HepG2 (cell line): Measurements from ENCODE around the gene TMEM141. TPM values are rescaled to one million over a fixed set of nuclear protein-coding genes. Genes with fewer than 3 reads are reported as not detected.

Source experiments
- ATAC-seq: fragments of 200-7000 bp; cut with Tn5 transposase; 3 replicates; pipeline ENCODE4 v1.9.1; 2020; ENCODE audit warnings: mild to moderate bottlenecking, moderate library complexity
- BruUV-seq: library from RNA; stranded (reverse); fragments of 400-500 nt; replicated peaks from 2 replicates; lab custom pipeline; 2021; lab: Mats Ljungman, UMichigan
- CTCF ChIA-PET: fragments of 300-600 bp; formaldehyde crosslinking; extraction: SDS; loops from one replicate; lab custom pipeline; 2021; ENCODE audit warnings: low total read pairs, inconsistent platforms, low intra/inter-chr PET ratio; lab: Yijun Ruan, JAX
- POLR2A ChIA-PET: fragments of 350-600 bp; sonication (Branson Sonifier 250); formaldehyde crosslinking; loops from one replicate; lab custom pipeline; 2020; ENCODE audit warnings: antibody characterized with exemption, inconsistent platforms; lab: Yijun Ruan, JAX
- DNase-seq: peaks from one replicate; pipeline ENCODE4 v3.0.0-alpha.2; 2015; ENCODE audit warnings: low spot score
- FAIRE-seq: peaks from 3 replicates; lab custom pipeline; 2011; peaks lifted over from hg19 to GRCh38; lab: Jason Lieb, UNC
- H2AFZ ChIP-seq: one replicate; pipeline ENCODE4 v1.6.1; 2011; ENCODE audit warnings: low read length, inconsistent platforms
- H3K27ac ChIP-seq: fragments of 300-600 bp; 3 replicates; pipeline ENCODE4 v1.8.0; 2011; ENCODE audit warnings: mixed run types, mild to moderate bottlenecking, mixed read lengths, low read length, inconsistent platforms; ENCODE audit not compliant: insufficient read depth; ENCODE audit errors: extremely low read length
- H3K27me3 ChIP-seq, 2 experiments: fragments of 200-600 bp in 1 of 2; 2 replicates in 1 of 2; 3 replicates in 1 of 2; pipeline versions ENCODE4 v1.6.0 to v1.8.0; 2011; ENCODE audit warnings: low read length in 2 of 2, mild to moderate bottlenecking in 2 of 2, moderate library complexity in 2 of 2, inconsistent platforms in 1 of 2; ENCODE audit not compliant: insufficient read depth in 2 of 2, control insufficient read depth in 1 of 2
- H3K36me3 ChIP-seq, 2 experiments: fragments of 200-600 bp in 1 of 2; replicated peaks in 1 of 2; 2 replicates in 1 of 2; 3 replicates in 1 of 2; pipeline versions ENCODE4 v1.5.1 to v1.8.0; 2011; ENCODE audit warnings: low read length in 2 of 2, inconsistent platforms in 1 of 2; ENCODE audit not compliant: insufficient read depth in 2 of 2, control insufficient read depth in 1 of 2
- H3K4me1 ChIP-seq: 2 replicates; pipeline ENCODE4 v1.5.1; 2012; ENCODE audit warnings: low read length, inconsistent platforms; ENCODE audit not compliant: insufficient read depth
- H3K4me2 ChIP-seq: 2 replicates; pipeline ENCODE4 v1.6.0; 2011; ENCODE audit warnings: low read depth, low read length, inconsistent platforms
- H3K4me3 ChIP-seq, 3 experiments: fragments of 200-600 bp in 1 of 3; sonication (generic), shearing (Covaris generic) in 1 of 3; replicated peaks in 1 of 3; 2 replicates each; pipeline ENCODE4 v1.5.1; 2011 to 2016; ENCODE audit warnings: low read length in 3 of 3, inconsistent platforms in 2 of 3, low read depth in 2 of 3, mild to moderate bottlenecking in 2 of 3, control low read depth in 1 of 3, mixed read lengths in 1 of 3; ENCODE audit not compliant: insufficient read depth in 1 of 3
- H3K79me2 ChIP-seq: one replicate; pipeline ENCODE4 v1.6.1; 2011; ENCODE audit warnings: low read length, inconsistent platforms; ENCODE audit not compliant: insufficient read depth
- H3K9ac ChIP-seq: 2 replicates; pipeline ENCODE4 v1.6.0; 2011; ENCODE audit warnings: mild to moderate bottlenecking, low read depth, low read length, inconsistent platforms; ENCODE audit not compliant: insufficient read depth
- H3K9me3 ChIP-seq: 2 replicates; pipeline ENCODE4 v1.5.1; 2012; ENCODE audit warnings: mild to moderate bottlenecking, low read length
- H4K20me1 ChIP-seq: 2 replicates; pipeline ENCODE4 v1.6.0; 2011; ENCODE audit warnings: inconsistent platforms, mild to moderate bottlenecking, low read length, moderate library complexity; ENCODE audit not compliant: insufficient read depth
- AGO2 ChIP-seq: fragments of 200-400 bp; formaldehyde crosslinking; optimal IDR thresholded peaks from 2 replicates; pipeline ENCODE3; 2017; ENCODE audit warnings: mild to moderate bottlenecking, low read depth, low read length, moderate library complexity
- KLF6 ChIP-seq: IDR thresholded peaks from 2 replicates; pipeline ENCODE4 v1.8.0; 2016; ENCODE audit warnings: missing biosample characterization, missing genetic modification reagents
- MAFF ChIP-seq: IDR thresholded peaks from 2 replicates; pipeline ENCODE4 v1.6.1; 2011; ENCODE audit warnings: low read depth, low read length, improper control_type of control experiment
- POGZ ChIP-seq: sonication (generic); formaldehyde crosslinking; IDR thresholded peaks from 2 replicates; pipeline ENCODE4 v1.4.0; 2020; ENCODE audit warnings: mild to moderate bottlenecking, missing genetic modification reagents
- RBFOX2 ChIP-seq: fragments of 200-400 bp; formaldehyde crosslinking; IDR thresholded peaks from 2 replicates; pipeline ENCODE4 v1.6.1; 2017; ENCODE audit warnings: low read depth, mild to moderate bottlenecking, low read length
- RFX5 ChIP-seq: IDR thresholded peaks from 2 replicates; pipeline ENCODE4 v1.6.1; 2011; ENCODE audit warnings: low read depth, low read length, improper control_type of control experiment
- ZNF432 ChIP-seq: sonication (generic); formaldehyde crosslinking; IDR thresholded peaks from 2 replicates; pipeline ENCODE4 v1.5.0; 2020; ENCODE audit warnings: missing genetic modification reagents, mild to moderate bottlenecking, borderline replicate concordance
- WGBS: methylation state at CpG from one replicate; pipeline ENCODE4 v1.1.6; 2017; ENCODE audit warnings: low lambda C conversion rate; 5-methylcytosine and 5-hydroxymethylcytosine counted together
- in situ Hi-C: cut with HindIII; loops from 2 replicates; pipeline ENCODE4 v1.10.0; 2017; ENCODE audit warnings: low pct_unique_long_range_greater_than_20kb; ENCODE audit not compliant: extremely low pct_ligation_motif_present
- intact Hi-C: fragments of 100-400 bp; cut with micrococcal nuclease; formaldehyde crosslinking; loops from one replicate; pipeline ENCODE4 v1.10.0; 2022; ENCODE audit not compliant: unreplicated experiment
- polyA plus RNA-seq, 8 experiments: library from polyadenylated mRNA; depleted of rRNA in 3 of 8; stranded (reverse) in 7 of 8; unstranded in 1 of 8; fragments of >200 nt; fragmentation: Illumina TruSeq in 4 of 8; extraction: Trizol in 4 of 8; gene quantifications; 2 replicates each; pipeline versions ENCODE4 v1.2.1 to v1.2.3, GENCODE V29; 2011 to 2016; ENCODE audit warnings: low read depth in 4 of 8, missing spikeins in 1 of 8, mixed read lengths in 1 of 8; ENCODE audit not compliant: insufficient read depth in 1 of 8
- total RNA-seq, 5 experiments: library from RNA; depleted of rRNA; stranded (reverse); fragments of >200 nt; fragmentation: Illumina TruSeq; extraction: Trizol; gene quantifications; 2 replicates each; pipeline ENCODE4 v1.2.3, GENCODE V29; 2016; ENCODE audit warnings: low read depth in 1 of 5
- TF ChIP-seq, protein P1 (sequence below): conservative IDR thresholded peaks from 2 replicates; pipeline ENCODE4 v1.6.1; 2018; ENCODE audit warnings: missing genetic modification reagents
- TF ChIP-seq, protein P2 (sequence below): sonication (generic); formaldehyde crosslinking; IDR thresholded peaks from 2 replicates; pipeline ENCODE4 v1.4.0; 2020; ENCODE audit warnings: mild to moderate bottlenecking, missing genetic modification reagents
- TF ChIP-seq, protein P3 (sequence below): sonication (generic); formaldehyde crosslinking; IDR thresholded peaks from 2 replicates; pipeline ENCODE4 v1.9.0; 2021; ENCODE audit warnings: missing genetic modification reagents, borderline replicate concordance
- TF ChIP-seq, protein P4 (sequence below): sonication (generic); formaldehyde crosslinking; IDR thresholded peaks from 2 replicates; pipeline ENCODE4 v1.8.0; 2022; ENCODE audit warnings: missing genetic modification reagents, mild to moderate bottlenecking, borderline replicate concordance

Gene TMEM141
- total and polyA plus RNA-seq, 2 of the 13 experiments (the other 11 are each of a cell fraction or from before 2014, with no cell fraction given), result 81.0 to 202 TPM

DNA sequence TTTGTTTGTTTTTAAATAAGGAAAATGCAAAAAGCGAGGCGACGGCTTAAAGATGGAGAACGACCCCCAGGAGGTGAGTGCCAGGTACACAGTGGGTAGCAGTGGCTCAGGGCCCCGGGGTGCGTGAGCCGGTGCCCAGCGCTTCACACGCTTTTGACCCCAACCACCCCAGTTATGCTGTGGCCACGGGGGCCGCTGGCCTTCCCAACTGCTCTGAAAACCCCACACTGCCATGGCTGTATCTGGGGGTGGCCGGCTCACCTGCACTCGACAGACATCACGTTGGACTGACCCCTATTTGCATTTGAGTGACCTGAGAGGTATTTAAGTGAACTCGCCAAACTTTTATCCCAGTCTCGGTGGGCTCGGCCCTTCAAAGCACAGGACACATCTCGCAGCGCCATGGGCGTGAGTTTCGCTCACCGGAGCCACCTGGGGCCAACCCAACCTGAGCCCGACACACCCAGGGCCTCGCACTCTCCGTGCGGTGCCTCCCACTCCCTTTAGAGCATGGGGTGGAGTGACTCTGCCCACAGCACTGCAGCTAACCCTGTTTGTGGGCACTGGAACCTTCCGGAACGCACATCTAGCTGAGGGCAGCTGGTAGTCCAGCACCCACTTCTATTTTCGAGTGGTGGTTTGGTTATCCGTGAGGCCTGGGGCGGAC lies 37.5 kb downstream of the TMEM141 start:
- TF ChIP-seq RFX5 (no peak), KLF6 (CRISPR knock-in tag) (no peak), POGZ (CRISPR knock-in tag) (no peak), ZNF432 (no peak), AGO2 (peak; percentile 22), MAFF (no peak), RBFOX2 (0 out of 2 replicates have a peak, but pooled peaks have one; percentile 20)
- TF ChIP-seq, protein P1, sequence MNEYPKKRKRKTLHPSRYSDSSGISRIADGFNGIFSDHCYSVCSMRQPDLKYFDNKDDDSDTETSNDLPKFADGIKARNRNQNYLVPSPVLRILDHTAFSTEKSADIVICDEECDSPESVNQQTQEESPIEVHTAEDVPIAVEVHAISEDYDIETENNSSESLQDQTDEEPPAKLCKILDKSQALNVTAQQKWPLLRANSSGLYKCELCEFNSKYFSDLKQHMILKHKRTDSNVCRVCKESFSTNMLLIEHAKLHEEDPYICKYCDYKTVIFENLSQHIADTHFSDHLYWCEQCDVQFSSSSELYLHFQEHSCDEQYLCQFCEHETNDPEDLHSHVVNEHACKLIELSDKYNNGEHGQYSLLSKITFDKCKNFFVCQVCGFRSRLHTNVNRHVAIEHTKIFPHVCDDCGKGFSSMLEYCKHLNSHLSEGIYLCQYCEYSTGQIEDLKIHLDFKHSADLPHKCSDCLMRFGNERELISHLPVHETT, result no peak
- TF ChIP-seq, protein P2, sequence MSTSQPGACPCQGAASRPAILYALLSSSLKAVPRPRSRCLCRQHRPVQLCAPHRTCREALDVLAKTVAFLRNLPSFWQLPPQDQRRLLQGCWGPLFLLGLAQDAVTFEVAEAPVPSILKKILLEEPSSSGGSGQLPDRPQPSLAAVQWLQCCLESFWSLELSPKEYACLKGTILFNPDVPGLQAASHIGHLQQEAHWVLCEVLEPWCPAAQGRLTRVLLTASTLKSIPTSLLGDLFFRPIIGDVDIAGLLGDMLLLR, result no peak
- TF ChIP-seq, protein P3, sequence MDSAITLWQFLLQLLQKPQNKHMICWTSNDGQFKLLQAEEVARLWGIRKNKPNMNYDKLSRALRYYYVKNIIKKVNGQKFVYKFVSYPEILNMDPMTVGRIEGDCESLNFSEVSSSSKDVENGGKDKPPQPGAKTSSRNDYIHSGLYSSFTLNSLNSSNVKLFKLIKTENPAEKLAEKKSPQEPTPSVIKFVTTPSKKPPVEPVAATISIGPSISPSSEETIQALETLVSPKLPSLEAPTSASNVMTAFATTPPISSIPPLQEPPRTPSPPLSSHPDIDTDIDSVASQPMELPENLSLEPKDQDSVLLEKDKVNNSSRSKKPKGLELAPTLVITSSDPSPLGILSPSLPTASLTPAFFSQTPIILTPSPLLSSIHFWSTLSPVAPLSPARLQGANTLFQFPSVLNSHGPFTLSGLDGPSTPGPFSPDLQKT (CRISPR knock-in tag), result no peak
- TF ChIP-seq, protein P4, sequence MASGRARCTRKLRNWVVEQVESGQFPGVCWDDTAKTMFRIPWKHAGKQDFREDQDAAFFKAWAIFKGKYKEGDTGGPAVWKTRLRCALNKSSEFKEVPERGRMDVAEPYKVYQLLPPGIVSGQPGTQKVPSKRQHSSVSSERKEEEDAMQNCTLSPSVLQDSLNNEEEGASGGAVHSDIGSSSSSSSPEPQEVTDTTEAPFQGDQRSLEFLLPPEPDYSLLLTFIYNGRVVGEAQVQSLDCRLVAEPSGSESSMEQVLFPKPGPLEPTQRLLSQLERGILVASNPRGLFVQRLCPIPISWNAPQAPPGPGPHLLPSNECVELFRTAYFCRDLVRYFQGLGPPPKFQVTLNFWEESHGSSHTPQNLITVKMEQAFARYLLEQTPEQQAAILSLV (CRISPR knock-in tag), result no peak
- TF ChIP-seq, all 625 proteins: peak for 2
- Histone ChIP-seq H3K9ac (no peak overlapping the region), H3K4me2 (no peak overlapping the region), H3K36me3 (peaks cover 50 to 85% of the 10 kb centered on the region in 2 experiments), H3K27me3 (no peaks in the 10 kb centered on the region), H3K9me3 (no peaks in the 10 kb centered on the region), H2AFZ (no peak overlapping the region), H3K27ac (no peak overlapping the region), H3K79me2 (no peaks in the 10 kb centered on the region), H4K20me1 (no peaks in the 10 kb centered on the region), H3K4me3 (no peak overlapping the region), H3K4me1 (no peaks in the 10 kb centered on the region)
- 98% methylated on average over 26 of the region's 31 CpGs for WGBS
- ATAC-seq, result no peak
- in situ Hi-C loops, result no loop called here
- no peak for FAIRE-seq
- ChIA-PET CTCF (no interaction called here), POLR2A (no interaction called here)
- no peak for DNase-seq
- intact Hi-C loops, result no loop called here
- BruUV-seq, result no TSS peak
